Upper lobe of right lung (tissue), 1 donor: ENCODE measurements around the gene SNTG2. TPM values are rescaled to one million over a fixed set of nuclear protein-coding genes. Genes with fewer than 3 reads are reported as not detected.

Experiments
- ATAC-seq: fragments of 200-7000 bp; cut with Tn5 transposase; one replicate; pipeline ENCODE4 v1.9.1; 2020; ENCODE audit warnings: mild to moderate bottlenecking, moderate library complexity
- DNase-seq: peaks from one replicate; pipeline ENCODE4 v3.0.0-alpha.2; 2020
- H3K27ac ChIP-seq: fragments of 200-600 bp; one replicate; pipeline ENCODE4 v1.8.0; 2022
- H3K27me3 ChIP-seq: fragments of 200-600 bp; one replicate; pipeline ENCODE4 v1.8.0; 2022; ENCODE audit warnings: mild to moderate bottlenecking
- H3K36me3 ChIP-seq: fragments of 200-600 bp; one replicate; pipeline ENCODE4 v1.8.0; 2022
- H3K4me1 ChIP-seq: fragments of 200-600 bp; one replicate; pipeline ENCODE4 v1.8.0; 2022
- H3K4me3 ChIP-seq: fragments of 200-600 bp; one replicate; pipeline ENCODE4 v1.8.0; 2022; ENCODE audit warnings: mild to moderate bottlenecking
- H3K9me3 ChIP-seq: fragments of 200-600 bp; one replicate; pipeline ENCODE4 v1.8.0; 2022
- CTCF ChIP-seq: fragments of 200-600 bp; IDR thresholded peaks from one replicate; pipeline ENCODE4 v1.8.0; 2022; ENCODE audit warnings: antibody characterized with exemption
- intact Hi-C: fragments of 100-400 bp; cut with DNase I; formaldehyde crosslinking; loops from one replicate; pipeline ENCODE4 v1.11.0; 2022
- total RNA-seq: library from RNA; stranded (reverse); fragmentation: NEBNext Ultra II Directional; extraction: Animal tissue kit (Norgen Biotek cat#: 25700); gene quantifications from one replicate; pipeline ENCODE4 v1.2.1, GENCODE V29; 2021
- donor health status: DM: no; HTN: yes; CAD: no; lungs with severe emphysema.

The SNTG2 gene
- total RNA-seq, 1 donor from 2014 or later = 3.6 TPM

DNA sequence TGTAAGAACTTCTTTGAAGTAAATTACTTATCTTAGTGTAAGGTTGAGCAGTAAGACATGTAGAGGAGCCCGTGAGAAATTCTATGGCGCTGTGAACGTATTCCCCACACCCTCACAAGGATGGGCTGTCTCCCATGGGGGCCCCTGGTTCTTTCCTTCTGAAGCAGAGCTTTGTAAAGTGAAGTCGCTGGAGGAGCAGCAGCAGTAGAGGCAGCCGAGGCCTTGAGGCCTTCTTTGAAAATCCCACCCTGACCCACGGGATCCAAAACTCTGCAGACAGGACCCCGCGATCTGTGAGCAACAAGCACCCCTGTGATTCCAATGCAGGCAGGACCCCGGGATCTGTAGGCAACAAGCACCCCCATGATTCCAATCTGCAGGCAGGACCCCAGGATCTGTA, 23.8 kb upstream of the SNTG2 start:
- Histone ChIP-seq H3K27me3 (no peaks in the 10 kb centered on the region), H3K9me3 (no peaks in the 10 kb centered on the region), H3K27ac (no peak overlapping the region), H3K36me3 (no peaks in the 10 kb centered on the region), H3K4me3 (no peak overlapping the region), H3K4me1 (no peaks in the 10 kb centered on the region)
- intact Hi-C loops = no loop called here
- ATAC-seq = no peak
- no peak for DNase-seq
- no peak for TF ChIP-seq CTCF

GRCh38 chr2:929011-929735, 21.5 kb upstream of the SNTG2 start:
- intact Hi-C loops = no loop called here
- no peaks in the 10 kb centered on the region for H3K4me1 ChIP-seq
- no peak overlapping the region for H3K27ac ChIP-seq
- no peaks in the 10 kb centered on the region for H3K27me3 ChIP-seq
- H3K4me3 ChIP-seq = no peak overlapping the region
- TF ChIP-seq CTCF = no peak
- H3K9me3 ChIP-seq = no peaks in the 10 kb centered on the region
- ATAC-seq = no peak
- no peaks in the 10 kb centered on the region for H3K36me3 ChIP-seq
- peak; percentile 46 for DNase-seq

- H3K36me3 ChIP-seq = no peaks in the 10 kb centered on the region
- no peak for DNase-seq
- no peak for TF ChIP-seq CTCF
- peak; percentile 29 for ATAC-seq
- H3K9me3 ChIP-seq = no peaks in the 10 kb centered on the region
- H3K27ac ChIP-seq = no peak overlapping the region
- H3K4me1 ChIP-seq = no peaks in the 10 kb centered on the region
- no peak overlapping the region for H3K4me3 ChIP-seq
- no peaks in the 10 kb centered on the region for H3K27me3 ChIP-seq
- intact Hi-C loops = no loop called here
These were observed 20.7 kb upstream of the SNTG2 start for GRCh38 chr2:929925-930324.

GRCh38 chr2:930935-931334, 19.7 kb upstream of the SNTG2 start:
- intact Hi-C loops = no loop called here
- no peak for TF ChIP-seq CTCF
- Histone ChIP-seq H3K9me3 (no peaks in the 10 kb centered on the region), H3K4me3 (no peak overlapping the region), H3K27ac (no peak overlapping the region), H3K4me1 (no peaks in the 10 kb centered on the region), H3K36me3 (no peaks in the 10 kb centered on the region), H3K27me3 (no peaks in the 10 kb centered on the region)
- ATAC-seq (no peak), DNase-seq (no peak)

GRCh38 chr2:932320-933115, 18.1 kb upstream of the SNTG2 start:
- ATAC-seq = no peak
- DNase-seq = peak; percentile 40
- H3K4me3 ChIP-seq = no peak overlapping the region
- no peak for TF ChIP-seq CTCF
- intact Hi-C loops = no loop called here
- no peaks in the 10 kb centered on the region for H3K9me3 ChIP-seq
- H3K36me3 ChIP-seq = no peaks in the 10 kb centered on the region
- no peaks in the 10 kb centered on the region for H3K27me3 ChIP-seq
- no peak overlapping the region for H3K27ac ChIP-seq
- no peaks in the 10 kb centered on the region for H3K4me1 ChIP-seq
